Sigmoid colon (tissue), 4 donors: ENCODE data around the gene WWC2.

ENCODE experiments used
- CTCF ChIP-seq, 4 experiments: fragments of 450-650 bp in 3 of 4; fragments of 200-600 bp in 1 of 4; IDR thresholded peaks; one replicate each; pipeline ENCODE4 v1.5.1; 2016 to 2019; ENCODE audit warnings: antibody characterized with exemption in 4 of 4, mild to moderate bottlenecking in 3 of 4, moderate library complexity in 2 of 4
- POLR2A ChIP-seq, 2 donors: fragments of 450-650 bp; IDR thresholded peaks; one replicate each; pipeline ENCODE4 v1.6.1; 2016; ENCODE audit warnings: antibody characterized with exemption in 2 of 2, mild to moderate bottlenecking in 2 of 2, moderate library complexity in 2 of 2
- POLR2AphosphoS5 ChIP-seq, 4 donors: sonication (generic); formaldehyde crosslinking; IDR thresholded peaks; one replicate each; pipeline ENCODE4 v1.6.1; 2017; ENCODE audit warnings: antibody characterized with exemption in 4 of 4

GRCh38 chr4:183306811-183307210 is 207.8 kb downstream of the WWC2 start:
- TF ChIP-seq CTCF (IDR thresholded peaks at IDR 0.05), result no peak
- TF ChIP-seq POLR2A (IDR thresholded peaks at IDR 0.05), result no peak
- no peak for TF ChIP-seq POLR2AphosphoS5 (IDR thresholded peaks at IDR 0.05)
